Spleen (tissue), 11 donors: ENCODE measurements around the gene STOML2. TPM values are rescaled to one million over a fixed set of nuclear protein-coding genes. Genes with fewer than 3 reads are reported as not detected.

ENCODE experiments used
- DNase-seq: peaks from one replicate; pipeline ENCODE4 v3.0.0-alpha.2; 2020
- H3K27ac ChIP-seq, 8 donors: fragments of 200-600 bp; sonication (generic) in 7 of 8; 1 replicate in 4 of 8; 2 replicates in 4 of 8; pipeline versions ENCODE4 v1.5.0 to v1.8.0; 2016 to 2021; ENCODE audit warnings: inconsistent platforms in 4 of 8, mild to moderate bottlenecking in 4 of 8, moderate library complexity in 1 of 8
- H3K27me3 ChIP-seq, 7 donors: fragments of 200-600 bp; sonication (generic) in 6 of 7; replicated peaks in 1 of 7; 1 replicate in 4 of 7; 2 replicates in 3 of 7; pipeline versions ENCODE4 v1.5.0 to v1.8.0; 2016 to 2021; ENCODE audit warnings: inconsistent platforms in 3 of 7, mild to moderate bottlenecking in 1 of 7
- H3K36me3 ChIP-seq, 6 donors: fragments of 200-600 bp; sonication (generic) in 5 of 6; 1 replicate in 4 of 6; 2 replicates in 2 of 6; pipeline versions ENCODE4 v1.5.0 to v1.8.0; 2016 to 2021; ENCODE audit warnings: inconsistent platforms in 2 of 6
- H3K4me1 ChIP-seq, 6 donors: fragments of 200-600 bp; sonication (generic) in 5 of 6; 1 replicate in 3 of 6; 2 replicates in 3 of 6; pipeline versions ENCODE4 v1.5.0 to v1.8.0; 2016 to 2021; ENCODE audit warnings: inconsistent platforms in 3 of 6
- H3K4me3 ChIP-seq, 8 donors: fragments of 200-600 bp; sonication (generic) in 7 of 8; 1 replicate in 4 of 8; 2 replicates in 4 of 8; pipeline versions ENCODE4 v1.5.0 to v1.8.0; 2016 to 2021; ENCODE audit warnings: inconsistent platforms in 4 of 8, mild to moderate bottlenecking in 4 of 8, moderate library complexity in 2 of 8
- H3K9me3 ChIP-seq, 8 donors: fragments of 200-600 bp; sonication (generic) in 7 of 8; 1 replicate in 4 of 8; 2 replicates in 4 of 8; pipeline versions ENCODE4 v1.5.0 to v1.8.0; 2016 to 2021; ENCODE audit warnings: inconsistent platforms in 4 of 8
- POLR2A ChIP-seq, 3 donors: fragments of 450-650 bp; IDR thresholded peaks; one replicate each; pipeline ENCODE4 v1.5.1; 2017; ENCODE audit warnings: antibody characterized with exemption in 3 of 3, mild to moderate bottlenecking in 1 of 3
- POLR2AphosphoS5 ChIP-seq, 3 donors: sonication (generic); formaldehyde crosslinking; IDR thresholded peaks; one replicate each; pipeline ENCODE4 v1.5.1; 2017; ENCODE audit warnings: antibody characterized with exemption in 3 of 3
- WGBS, 5 donors: extraction: QIAGEN DNeasy Blood & Tissue Kit in 3 of 5; methylation state at CpG; one replicate each; pipeline versions ENCODE4 v1.1.5 to v1.1.7; 2013 to 2018; 5-methylcytosine and 5-hydroxymethylcytosine counted together
- intact Hi-C: fragments of 100-400 bp; cut with DNase I; formaldehyde crosslinking; loops from one replicate; pipeline ENCODE4 v1.15.0; 2023; ENCODE audit warnings: low total_unique reads
- polyA plus RNA-seq, 3 donors: library from polyadenylated mRNA; stranded (reverse); fragments of 200-250 nt; gene quantifications; one replicate each; pipeline ENCODE4 v1.2.1, GENCODE V29; 2013
- total RNA-seq, 7 donors: library from RNA; depleted of rRNA in 3 of 7; stranded (reverse); fragments of >200 nt in 3 of 7; fragmentation: NEBNext Ultra II Directional in 4 of 7; extraction: Animal tissue kit (Norgen Biotek cat#: 25700) in 4 of 7; gene quantifications; one replicate each; pipeline versions ENCODE4 v1.1.0 to v1.2.1, GENCODE V29; 2016 to 2021
- TF ChIP-seq, protein P1 (sequence below), 11 experiments: fragments of 200-600 bp in 7 of 11; fragments of 450-650 bp in 4 of 11; sonication (generic) in 4 of 11; IDR thresholded peaks in 8 of 11; conservative IDR thresholded peaks in 3 of 11; 1 replicate in 7 of 11; 2 replicates in 4 of 11; pipeline versions ENCODE4 v1.4.0 to v1.8.0; 2016 to 2021; ENCODE audit warnings: antibody characterized with exemption in 11 of 11, inconsistent platforms in 4 of 11, mild to moderate bottlenecking in 1 of 11
- donor health status: healthy with polysubstance abuse.
- donor health status: DM: no; HTN: no; CAD: no; lungs with moderate emphysema.
- donor health status: DM: no; HTN: no; CAD: no.
- donor health status: Bipolar disorder and iron deficiency.
- donor health status: healthy.
- donor health status: DM: no; HTN: no; CAD: no.
- donor health status: DM: yes; HTN: yes; CAD: no.

STOML2 gene
- total and polyA plus RNA-seq, 10 donors: 54.2 to 80.7 (median 59.6) TPM

DNA sequence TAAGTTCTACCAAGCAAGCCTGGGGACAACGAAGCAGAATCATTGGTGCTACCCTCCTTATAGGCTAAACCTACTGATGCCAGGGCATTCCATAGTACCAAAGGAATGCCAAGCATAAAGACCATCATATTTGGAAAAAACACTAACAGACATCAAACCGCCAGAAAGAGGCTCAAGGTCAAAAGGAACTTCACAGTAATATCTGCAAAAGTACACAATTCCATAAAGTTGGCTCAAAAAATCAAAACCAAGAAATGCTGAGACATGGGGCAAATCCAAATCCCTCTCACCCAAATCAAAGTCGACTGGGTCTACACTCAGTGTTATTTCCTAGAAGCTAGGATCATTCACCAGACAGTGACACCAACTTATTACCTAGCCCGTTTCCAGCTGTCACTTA is 33.9 kb downstream of the STOML2 start:
- WGBS, 5 donors: 56 to 73% (median 70%) methylated on average over 4 of the region's 4 CpGs
- Histone ChIP-seq H3K27me3 (no peaks in the 10 kb centered on the region), H3K9me3 (no peaks in the 10 kb centered on the region), H3K4me1 (peaks cover 28 to 69% (median 49%) of the 10 kb centered on the region in 6 donors), H3K4me3 (peak overlapping the region in 1 of 8 donors; percentile 90), H3K36me3 (peaks cover 3 to 63% (median 44%) of the 10 kb centered on the region in 6 donors), H3K27ac (no peak overlapping the region)
- no peak for DNase-seq
- intact Hi-C loops: no loop called here
- TF ChIP-seq POLR2AphosphoS5 (IDR thresholded peaks at IDR 0.05) (no peak), POLR2A (IDR thresholded peaks at IDR 0.05) (no peak)
- TF ChIP-seq, protein P1, sequence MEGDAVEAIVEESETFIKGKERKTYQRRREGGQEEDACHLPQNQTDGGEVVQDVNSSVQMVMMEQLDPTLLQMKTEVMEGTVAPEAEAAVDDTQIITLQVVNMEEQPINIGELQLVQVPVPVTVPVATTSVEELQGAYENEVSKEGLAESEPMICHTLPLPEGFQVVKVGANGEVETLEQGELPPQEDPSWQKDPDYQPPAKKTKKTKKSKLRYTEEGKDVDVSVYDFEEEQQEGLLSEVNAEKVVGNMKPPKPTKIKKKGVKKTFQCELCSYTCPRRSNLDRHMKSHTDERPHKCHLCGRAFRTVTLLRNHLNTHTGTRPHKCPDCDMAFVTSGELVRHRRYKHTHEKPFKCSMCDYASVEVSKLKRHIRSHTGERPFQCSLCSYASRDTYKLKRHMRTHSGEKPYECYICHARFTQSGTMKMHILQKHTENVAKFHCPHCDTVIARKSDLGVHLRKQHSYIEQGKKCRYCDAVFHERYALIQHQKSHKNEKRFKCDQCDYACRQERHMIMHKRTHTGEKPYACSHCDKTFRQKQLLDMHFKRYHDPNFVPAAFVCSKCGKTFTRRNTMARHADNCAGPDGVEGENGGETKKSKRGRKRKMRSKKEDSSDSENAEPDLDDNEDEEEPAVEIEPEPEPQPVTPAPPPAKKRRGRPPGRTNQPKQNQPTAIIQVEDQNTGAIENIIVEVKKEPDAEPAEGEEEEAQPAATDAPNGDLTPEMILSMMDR (IDR thresholded peaks at IDR 0.05 in 8 of 11, conservative IDR thresholded peaks at IDR 0.05 in 3 of 11): no peak

GRCh38 chr9:35067056-35067455 is 35.9 kb downstream of the STOML2 start:
- Histone ChIP-seq H3K27me3 (no peaks in the 10 kb centered on the region), H3K9me3 (no peaks in the 10 kb centered on the region), H3K27ac (no peak overlapping the region), H3K36me3 (peaks cover 21 to 79% (median 64%) of the 10 kb centered on the region in 6 donors), H3K4me3 (no peak overlapping the region), H3K4me1 (peaks cover 25 to 59% (median 42%) of the 10 kb centered on the region in 6 donors)
- TF ChIP-seq POLR2AphosphoS5 (IDR thresholded peaks at IDR 0.05) (no peak), POLR2A (IDR thresholded peaks at IDR 0.05) (no peak)
- TF ChIP-seq, protein P1 (IDR thresholded peaks at IDR 0.05 in 8 of 11, conservative IDR thresholded peaks at IDR 0.05 in 3 of 11): no peak
- no peak for DNase-seq
- intact Hi-C loops: no loop called here
- 79 to 96% (median 88%) methylated on average over 1 of the region's 1 CpG for WGBS, 5 donors

- 93 to 96% (median 95%) methylated on average over 11 of the region's 11 CpGs for WGBS, 5 donors
- Histone ChIP-seq H3K4me3 (no peak overlapping the region), H3K27ac (no peak overlapping the region), H3K27me3 (no peaks in the 10 kb centered on the region), H3K9me3 (no peaks in the 10 kb centered on the region), H3K36me3 (peaks cover 29 to 100% (median 100%) of the 10 kb centered on the region in 6 donors), H3K4me1 (peaks cover 0 to 7% (median 0%) of the 10 kb centered on the region in 6 donors)
- TF ChIP-seq, protein P1 (IDR thresholded peaks at IDR 0.05 in 8 of 11, conservative IDR thresholded peaks at IDR 0.05 in 3 of 11): no peak
- peak in 2 of 3 donors; percentile 21 to 51 for TF ChIP-seq POLR2AphosphoS5 (IDR thresholded peaks at IDR 0.05)
- DNase-seq: no peak
- intact Hi-C loops: no loop called here
Observed at GRCh38 chr9:35060548-35061207, 42.3 kb downstream of the STOML2 start.

DNA sequence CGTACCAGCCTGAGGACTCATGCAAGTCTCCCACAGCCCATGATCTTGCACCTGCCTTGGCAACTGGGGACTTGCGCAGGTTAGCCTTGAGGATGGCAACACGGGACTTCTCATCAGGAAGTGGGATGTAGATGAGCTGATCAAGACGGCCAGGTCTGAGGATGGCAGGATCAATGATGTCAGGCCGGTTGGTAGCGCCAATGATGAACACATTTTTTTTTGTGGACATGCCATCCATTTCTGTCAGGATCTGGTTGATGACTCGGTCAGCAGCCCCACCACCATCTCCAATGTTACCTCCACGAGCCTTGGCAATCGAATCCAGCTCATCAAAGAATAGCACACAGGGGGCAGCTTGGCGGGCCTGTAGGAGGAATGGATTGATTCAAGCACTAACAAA is 43.5 kb downstream of the STOML2 start:
- H3K9me3 ChIP-seq: no peaks in the 10 kb centered on the region
- DNase-seq: no peak
- H3K27ac ChIP-seq: no peak overlapping the region
- peaks cover 0 to 7% (median 0%) of the 10 kb centered on the region in 6 donors for H3K4me1 ChIP-seq
- peaks cover 29 to 100% (median 99%) of the 10 kb centered on the region in 6 donors for H3K36me3 ChIP-seq
- TF ChIP-seq POLR2AphosphoS5 (IDR thresholded peaks at IDR 0.05): peak in 1 of 3 donors; percentile 28
- no peak for TF ChIP-seq POLR2A (IDR thresholded peaks at IDR 0.05)
- intact Hi-C loops: no loop called here
- H3K4me3 ChIP-seq: no peak overlapping the region
- no peaks in the 10 kb centered on the region for H3K27me3 ChIP-seq
- WGBS, 5 donors: 90 to 98% (median 92%) methylated on average over 10 of the region's 10 CpGs
